GM23338 (cell line): ENCODE results near the gene HAPLN3. TPM values are rescaled to one million over a fixed set of nuclear protein-coding genes. Genes with fewer than 3 reads are reported as not detected.

Experiments
- ATAC-seq: fragments of 200-7000 bp; cut with Tn5 transposase; 3 replicates; pipeline ENCODE4 v1.9.1; 2020
- DNase-seq: peaks from one replicate; pipeline ENCODE4 v3.0.0-alpha.2; 2015; ENCODE audit warnings: low spot score
- H2AFZ ChIP-seq: fragments of 200-600 bp; sonication (generic); 2 replicates; pipeline ENCODE4 v1.8.0; 2016; ENCODE audit warnings: antibody characterized with exemption, mild to moderate bottlenecking, moderate library complexity
- H3F3A ChIP-seq: fragments of 200-600 bp; sonication (generic); replicated peaks from 2 replicates; pipeline ENCODE4 v1.8.0; 2017; ENCODE audit warnings: antibody characterized with exemption, mixed run types, low read depth
- H3K27ac ChIP-seq: fragments of 200-600 bp; sonication (generic); 2 replicates; pipeline ENCODE4 v1.6.1; 2016; ENCODE audit warnings: low read depth
- H3K27me3 ChIP-seq: fragments of 200-600 bp; sonication (generic); 2 replicates; pipeline ENCODE4 v1.8.0; 2016; ENCODE audit warnings: mild to moderate bottlenecking, mixed run types, moderate library complexity; ENCODE audit not compliant: insufficient read depth
- H3K36me3 ChIP-seq: fragments of 200-600 bp; sonication (generic); 2 replicates; pipeline ENCODE4 v1.8.0; 2016; ENCODE audit warnings: mild to moderate bottlenecking; ENCODE audit not compliant: insufficient read depth
- H3K4me1 ChIP-seq: fragments of 200-600 bp; sonication (generic); 2 replicates; pipeline ENCODE4 v1.8.0; 2016; ENCODE audit warnings: mild to moderate bottlenecking, moderate library complexity; ENCODE audit not compliant: insufficient read depth
- H3K4me2 ChIP-seq: fragments of 200-600 bp; sonication (generic); 2 replicates; pipeline ENCODE4 v1.7.1; 2017; ENCODE audit warnings: mixed run types
- H3K4me3 ChIP-seq: fragments of 200-600 bp; sonication (generic); 2 replicates; pipeline ENCODE4 v1.6.1; 2016; ENCODE audit warnings: mixed run types
- H3K79me2 ChIP-seq: fragments of 200-600 bp; sonication (generic); replicated peaks from 2 replicates; pipeline ENCODE4 v1.8.0; 2017; ENCODE audit warnings: mild to moderate bottlenecking; ENCODE audit not compliant: insufficient read depth
- H3K9me2 ChIP-seq: fragments of 200-600 bp; sonication (generic); 2 replicates; pipeline ENCODE4 v1.8.0; 2017; ENCODE audit not compliant: insufficient read depth
- H4K20me1 ChIP-seq: fragments of 200-600 bp; sonication (generic); replicated peaks from 2 replicates; pipeline ENCODE4 v1.8.0; 2017; ENCODE audit warnings: mild to moderate bottlenecking; ENCODE audit not compliant: insufficient read depth
- H3K27ac Mint-ChIP-seq: 2 replicates; pipeline ENCODE4 v1.8.0; 2020; ENCODE audit warnings: inconsistent platforms, mild to moderate bottlenecking, moderate library complexity, mixed read lengths
- H3K27me3 Mint-ChIP-seq: 3 replicates; pipeline ENCODE4 v1.8.0; 2022; ENCODE audit warnings: low read depth, mild to moderate bottlenecking, moderate library complexity, mixed read lengths, inconsistent platforms; ENCODE audit not compliant: insufficient read depth, poor library complexity
- H3K36me3 Mint-ChIP-seq: 3 replicates; pipeline ENCODE4 v1.8.0; 2021; ENCODE audit warnings: low read depth, mild to moderate bottlenecking, inconsistent platforms, moderate library complexity, mixed read lengths
- H3K4me1 Mint-ChIP-seq: 3 replicates; pipeline ENCODE4 v1.8.0; 2020; ENCODE audit warnings: mild to moderate bottlenecking, inconsistent platforms, mixed read lengths
- H3K4me3 Mint-ChIP-seq: 3 replicates; pipeline ENCODE4 v1.8.0; 2021; ENCODE audit warnings: moderate library complexity, mild to moderate bottlenecking, inconsistent platforms, mixed read lengths
- H3K9me3 Mint-ChIP-seq: 3 replicates; pipeline ENCODE4 v1.8.0; 2020; ENCODE audit warnings: moderate library complexity, mild to moderate bottlenecking, inconsistent platforms, mixed read lengths
- EZH2 ChIP-seq: fragments of 200-600 bp; sonication (generic); IDR thresholded peaks from one replicate; pipeline ENCODE4 v1.8.0; 2017; ENCODE audit warnings: antibody characterized with exemption, mild to moderate bottlenecking, low read depth; ENCODE audit not compliant: unreplicated experiment
- EZH2phosphoT487 ChIP-seq: fragments of 200-600 bp; sonication (generic); IDR thresholded peaks from one replicate; pipeline ENCODE4 v1.8.1; 2018; ENCODE audit warnings: antibody characterized with exemption; ENCODE audit not compliant: unreplicated experiment
- JUNB ChIP-seq: IDR thresholded peaks from one replicate; pipeline ENCODE4 v1.6.1; 2016; ENCODE audit warnings: antibody characterized with exemption; ENCODE audit not compliant: unreplicated experiment
- NANOG ChIP-seq: IDR thresholded peaks from 2 replicates; pipeline ENCODE4 v1.6.1; 2016; ENCODE audit warnings: antibody characterized with exemption, borderline replicate concordance
- POLR2AphosphoS5 ChIP-seq: IDR thresholded peaks from 2 replicates; pipeline ENCODE4 v1.6.1; 2016; ENCODE audit warnings: antibody characterized with exemption, low read depth
- ZNF114 ChIP-seq: fragments of 250-450 bp; sonication (Bioruptor Pico); IDR thresholded peaks from 2 replicates; pipeline ENCODE4 v1.5.0; 2020; ENCODE audit warnings: mild to moderate bottlenecking, moderate library complexity
- ZNF331 ChIP-seq: fragments of 250-450 bp; sonication (Bioruptor Pico); IDR thresholded peaks from 2 replicates; pipeline ENCODE4 v1.5.0; 2020; ENCODE audit warnings: low read depth, mild to moderate bottlenecking, moderate library complexity
- ZNF462 ChIP-seq: fragments of 250-450 bp; sonication (Bioruptor Pico); IDR thresholded peaks from 2 replicates; pipeline ENCODE4 v1.5.0; 2020; ENCODE audit warnings: mild to moderate bottlenecking, moderate library complexity
- polyA plus RNA-seq: library from polyadenylated mRNA; unstranded; fragments of >200 nt; fragmentation: Nextera tagmentation; extraction: Ambion mirVana; gene quantifications from 2 replicates; pipeline ENCODE4 v1.2.1, GENCODE V29; 2016
- total RNA-seq: library from RNA; depleted of rRNA; stranded (reverse); fragments of >200 nt; shearing (Covaris generic); gene quantifications from 2 replicates; pipeline ENCODE4 v1.2.3, GENCODE V29; 2014

The HAPLN3 gene
- total and polyA plus RNA-seq, 2 experiments from 2014 or later = 22.7 to 62.6 TPM

GRCh38 chr15:88907111-88907510 is 11.8 kb upstream of the HAPLN3 start (continued):
- no peak for TF ChIP-seq ZNF462 (CRISPR knock-in tag)
- TF ChIP-seq POLR2AphosphoS5 = no peak; the same call in 1 of the 2 replicates

GRCh38 chr15:88906551-88906950 is 11.2 kb upstream of the HAPLN3 start:
- peaks cover 42% of the 10 kb centered on the region for H3F3A ChIP-seq
- DNase-seq (no peak), ATAC-seq (no peak)
- H3K27me3 ChIP-seq = no peaks in the 10 kb centered on the region
- H3K27ac Mint-ChIP-seq = no peak overlapping the region
- no peak overlapping the region for H3K4me3 Mint-ChIP-seq
- no peaks in the 10 kb centered on the region; the same call in 2 of the 3 replicates for H3K9me3 Mint-ChIP-seq
- H3K27me3 Mint-ChIP-seq = peaks cover 34% of the 10 kb centered on the region
- peaks cover 66% of the 10 kb centered on the region for H3K36me3 ChIP-seq
- H3K9me2 ChIP-seq = no peaks in the 10 kb centered on the region
- H3K4me1 Mint-ChIP-seq = peaks cover 78% of the 10 kb centered on the region
- H3K27ac ChIP-seq = no peak overlapping the region
- H3K4me3 ChIP-seq = no peak overlapping the region
- peaks cover 100% of the 10 kb centered on the region for H3K36me3 Mint-ChIP-seq
- no peak overlapping the region for H2AFZ ChIP-seq
- H3K4me1 ChIP-seq = peaks cover 27% of the 10 kb centered on the region
- peaks cover 55% of the 10 kb centered on the region for H4K20me1 ChIP-seq
- H3K79me2 ChIP-seq = peaks cover 55% of the 10 kb centered on the region
- H3K4me2 ChIP-seq = no peak overlapping the region
- TF ChIP-seq ZNF462 (CRISPR knock-in tag) = no peak
- TF ChIP-seq ZNF114 (CRISPR knock-in tag) = no peak
- no peak for TF ChIP-seq NANOG
- TF ChIP-seq POLR2AphosphoS5 = no peak
- no peak for TF ChIP-seq JUNB
- no peak for TF ChIP-seq EZH2
- TF ChIP-seq EZH2phosphoT487 = no peak
- no peak for TF ChIP-seq ZNF331 (CRISPR knock-in tag)
